K562 (cell line): Measurements from ENCODE around the gene FBL. TPM values are rescaled to one million over a fixed set of nuclear protein-coding genes. Genes with fewer than 3 reads are reported as not detected.

Source experiments
- ATF1 ChIP-seq, 2 experiments: fragments of 450-650 bp in 1 of 2; IDR thresholded peaks; 2 replicates each; pipeline ENCODE4 v1.6.1; 2016; ENCODE audit warnings: missing compliant biosample characterization in 1 of 2, missing genetic modification characterization in 1 of 2
- GTF2E2 ChIP-seq: fragments of 200-800 bp; sonication (Bioruptor generic); IDR thresholded peaks from 2 replicates; pipeline ENCODE4 v1.6.1; 2016; ENCODE audit warnings: missing genetic modification characterization, missing compliant biosample characterization
- HDAC1 ChIP-seq, 2 experiments: fragments of 450-650 bp; IDR thresholded peaks; 2 replicates each; pipeline ENCODE4 v1.6.1; 2016 to 2017; ENCODE audit warnings: inconsistent platforms in 1 of 2, mild to moderate bottlenecking in 1 of 2, moderate library complexity in 1 of 2
- KLF6 ChIP-seq: fragments of 250-450 bp; sonication (Bioruptor Pico); IDR thresholded peaks from 2 replicates; pipeline ENCODE4 v1.4.0; 2020; ENCODE audit warnings: mild to moderate bottlenecking, moderate library complexity, borderline replicate concordance
- MIER1 ChIP-seq: fragments of 450-650 bp; IDR thresholded peaks from 2 replicates; pipeline ENCODE4 v1.6.1; 2016; ENCODE audit warnings: antibody characterized with exemption, mild to moderate bottlenecking, low read depth
- MLX ChIP-seq, 2 experiments: fragments of 450-650 bp in 1 of 2; sonication (generic) in 1 of 2; formaldehyde crosslinking; conservative IDR thresholded peaks; 2 replicates each; pipeline versions ENCODE4 v1.4.0 to v1.8.1; 2020 to 2022; ENCODE audit warnings: mild to moderate bottlenecking in 1 of 2, missing genetic modification reagents in 1 of 2
- NONO ChIP-seq, 2 experiments: fragments of 200-400 bp in 1 of 2; fragments of 450-650 bp in 1 of 2; formaldehyde crosslinking in 1 of 2; IDR thresholded peaks; 2 replicates each; pipeline ENCODE4 v1.6.1; 2017; ENCODE audit warnings: low read depth in 2 of 2, mild to moderate bottlenecking in 2 of 2, moderate library complexity in 2 of 2, low read length in 1 of 2
- NR4A1 ChIP-seq, 2 experiments: fragments of 250-450 bp in 1 of 2; fragments of 450-650 bp in 1 of 2; sonication (Bioruptor Pico) in 1 of 2; IDR thresholded peaks; 2 replicates each; pipeline versions ENCODE4 v1.4.0 to v1.6.1; 2016 to 2020; ENCODE audit warnings: mild to moderate bottlenecking in 2 of 2, missing compliant biosample characterization in 1 of 2, missing genetic modification characterization in 1 of 2, moderate library complexity in 1 of 2
- SAFB2 ChIP-seq: fragments of 200-400 bp; formaldehyde crosslinking; IDR thresholded peaks from 2 replicates; pipeline ENCODE4 v1.6.1; 2018; ENCODE audit warnings: borderline replicate concordance, low read length, low read depth, moderate library complexity; ENCODE audit not compliant: severe bottlenecking
- SMARCE1 ChIP-seq: fragments of 450-650 bp; IDR thresholded peaks from 2 replicates; pipeline ENCODE4 v1.7.1; 2016; ENCODE audit warnings: mild to moderate bottlenecking
- TCF3 ChIP-seq: sonication (generic); formaldehyde crosslinking; IDR thresholded peaks from 2 replicates; pipeline ENCODE4 v1.4.0; 2020; ENCODE audit warnings: mild to moderate bottlenecking, missing genetic modification reagents
- ZNF146 ChIP-seq: IDR thresholded peaks from one replicate; pipeline ENCODE4 v1.6.1; 2018; ENCODE audit warnings: missing compliant biosample characterization; ENCODE audit not compliant: unreplicated experiment
- ZNF407 ChIP-seq: fragments of 450-650 bp; IDR thresholded peaks from 2 replicates; pipeline ENCODE4 v1.6.1; 2016; ENCODE audit warnings: low read depth
- ZNF551 ChIP-seq: fragments of 250-450 bp; sonication (Bioruptor Pico); IDR thresholded peaks from 2 replicates; pipeline ENCODE4 v1.5.0; 2021; ENCODE audit warnings: mild to moderate bottlenecking, moderate library complexity
- ZNF699 ChIP-seq: fragments of 250-450 bp; sonication (Bioruptor Pico); IDR thresholded peaks from 2 replicates; pipeline ENCODE4 v1.8.0; 2021; ENCODE audit warnings: mild to moderate bottlenecking, moderate library complexity; ENCODE audit not compliant: insufficient replicate concordance
- ZNF830 ChIP-seq: fragments of 250-450 bp; sonication (Bioruptor Pico); IDR thresholded peaks from 2 replicates; pipeline ENCODE4 v1.5.0; 2021; ENCODE audit warnings: mild to moderate bottlenecking
- polyA plus RNA-seq, 8 experiments: library from polyadenylated mRNA; depleted of rRNA in 4 of 8; stranded (reverse) in 5 of 8; unstranded in 3 of 8; fragments of >200 nt; fragmentation: Nextera tagmentation in 2 of 8; fragmentation: Illumina TruSeq in 1 of 8; extraction: Ambion mirVana in 2 of 8; extraction: Trizol in 1 of 8; gene quantifications; 2 replicates each; pipeline versions ENCODE4 v1.2.1 to v1.2.3, GENCODE V29; 2011 to 2014; ENCODE audit warnings: inconsistent platforms in 1 of 8, missing spikeins in 1 of 8
- total RNA-seq, 7 experiments: library from RNA; depleted of rRNA in 6 of 7; stranded (reverse); fragments of >200 nt in 6 of 7; fragmentation: Illumina TruSeq in 2 of 7; extraction: Trizol in 2 of 7; gene quantifications; 2 replicates each; pipeline versions ENCODE4 v1.2.1 to v1.2.3, GENCODE V29; 2011 to 2021; ENCODE audit warnings: low replicate concordance in 1 of 7
- TF ChIP-seq, protein P1 (sequence below): fragments of 250-450 bp; sonication (Bioruptor Pico); IDR thresholded peaks from 2 replicates; pipeline ENCODE4 v1.5.0; 2021

FBL gene
- total and polyA plus RNA-seq, 9 of the 15 experiments (the other 6 are each of a cell fraction or from before 2014, with no cell fraction given): 201 to 1,696 (median 696) TPM

DNA sequence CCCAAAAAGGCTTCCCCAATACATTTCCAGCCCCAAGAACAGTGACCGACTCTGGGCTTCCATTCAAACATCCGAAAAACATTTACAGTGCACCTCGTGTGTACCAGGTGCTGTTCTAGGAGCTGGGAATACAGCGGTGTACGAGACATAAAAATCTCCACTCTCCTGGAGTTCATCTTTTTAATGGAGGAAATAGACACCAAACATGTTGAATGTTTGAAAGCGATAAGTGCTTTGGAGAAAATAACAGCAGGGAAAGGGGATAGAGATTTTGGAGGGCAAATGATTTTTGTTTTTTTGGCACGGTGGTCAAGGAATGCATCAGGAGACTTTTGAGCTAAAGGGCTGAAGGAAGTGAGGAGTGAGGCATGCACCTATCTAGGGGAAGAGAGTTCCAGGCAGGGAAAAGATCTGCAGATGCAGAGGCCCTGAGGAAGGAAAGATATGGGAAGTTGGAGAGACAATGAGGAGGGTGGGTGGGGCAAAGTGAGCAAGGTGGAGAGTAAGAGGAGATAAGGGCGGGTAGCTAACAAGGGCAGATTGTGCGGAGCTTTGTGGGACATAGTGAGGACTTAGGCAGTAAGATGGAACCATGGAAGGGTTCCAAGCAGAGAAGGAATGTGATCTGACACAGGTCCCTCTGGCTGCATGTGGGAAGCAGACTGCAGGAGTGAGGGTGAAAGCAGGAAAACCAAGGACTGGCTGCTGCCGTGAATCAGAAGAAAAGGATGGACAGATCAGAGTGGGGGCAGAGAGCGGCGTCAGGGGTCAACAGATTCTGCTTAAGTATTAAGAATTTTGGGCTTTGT, 703 bp upstream of the FBL start (continued):
- TF ChIP-seq ZNF699 (CRISPR knock-in tag): no peak
- TF ChIP-seq GTF2E2: no peak
- no peak for TF ChIP-seq NR4A1 (CRISPR knock-in tag; IDR thresholded peaks at IDR 0.05)
- TF ChIP-seq NR4A1 (tag; IDR thresholded peaks at IDR 0.05): no peak
- TF ChIP-seq MIER1: no peak
- peak; percentile 75 for TF ChIP-seq TCF3 (CRISPR knock-in tag)
- TF ChIP-seq, protein P1, sequence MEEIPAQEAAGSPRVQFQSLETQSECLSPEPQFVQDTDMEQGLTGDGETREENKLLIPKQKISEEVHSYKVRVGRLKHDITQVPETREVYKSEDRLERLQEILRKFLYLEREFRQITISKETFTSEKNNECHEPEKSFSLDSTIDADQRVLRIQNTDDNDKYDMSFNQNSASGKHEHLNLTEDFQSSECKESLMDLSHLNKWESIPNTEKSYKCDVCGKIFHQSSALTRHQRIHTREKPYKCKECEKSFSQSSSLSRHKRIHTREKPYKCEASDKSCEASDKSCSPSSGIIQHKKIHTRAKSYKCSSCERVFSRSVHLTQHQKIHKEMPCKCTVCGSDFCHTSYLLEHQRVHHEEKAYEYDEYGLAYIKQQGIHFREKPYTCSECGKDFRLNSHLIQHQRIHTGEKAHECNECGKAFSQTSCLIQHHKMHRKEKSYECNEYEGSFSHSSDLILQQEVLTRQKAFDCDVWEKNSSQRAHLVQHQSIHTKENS (CRISPR knock-in tag): no peak
- no peak for TF ChIP-seq KLF6 (CRISPR knock-in tag)
- TF ChIP-seq SMARCE1: peak; percentile 79; the same call in 1 of the 2 replicates
- no peak for TF ChIP-seq ZNF830
- no peak for TF ChIP-seq ATF1 (CRISPR knock-in tag; IDR thresholded peaks at IDR 0.05)
- no peak for TF ChIP-seq ATF1 (tag; IDR thresholded peaks at IDR 0.05)
- no peak for TF ChIP-seq NONO (IDR thresholded peaks at IDR 0.05; ENCODE audit: low read depth in 2 of 2, low read length in 1 of 2)
- no peak for TF ChIP-seq ZNF551 (CRISPR knock-in tag)
- no peak for TF ChIP-seq MLX (CRISPR knock-in tag; conservative IDR thresholded peaks at IDR 0.05)
- TF ChIP-seq HDAC1 (IDR thresholded peaks at IDR 0.05): peak in 1 of 2 experiments; percentile 87; a peak in 2 of 4 replicates
- TF ChIP-seq ZNF407: no peak
- TF ChIP-seq ZNF146 (CRISPR knock-in tag): no peak
- no peak for TF ChIP-seq SAFB2
